Right ventricle myocardium inferior (tissue), 1 donor: Measurements from ENCODE around the gene HPSE2. TPM values are rescaled to one million over a fixed set of nuclear protein-coding genes. Genes with fewer than 3 reads are reported as not detected.
"Not testable (repeated sequence)": the region's sequence is repeated elsewhere in the genome, so short reads cannot be mapped to it uniquely, and the experiment has no call there.

Experiments used
- ATAC-seq: fragments of 200-7000 bp; cut with Tn5 transposase; one replicate; pipeline ENCODE4 v1.9.1; 2020; ENCODE audit warnings: mild to moderate bottlenecking, moderate library complexity
- DNase-seq: peaks from one replicate; pipeline ENCODE4 v3.0.0; 2021; ENCODE audit errors: missing footprints
- intact Hi-C: fragments of 100-400 bp; cut with DNase I; formaldehyde crosslinking; loops from one replicate; pipeline ENCODE4 v1.11.0; 2022
- total RNA-seq: library from RNA; stranded (reverse); fragmentation: NEBNext Ultra II Directional; extraction: Animal tissue kit (Norgen Biotek cat#: 25700); gene quantifications from one replicate; pipeline ENCODE4 v1.2.1, GENCODE V29; 2021
- donor health status: DM: no; HTN: yes; CAD: no; lungs with severe emphysema.

Gene HPSE2
- total RNA-seq, 1 donor from 2014 or later, result 0.14 TPM

DNA sequence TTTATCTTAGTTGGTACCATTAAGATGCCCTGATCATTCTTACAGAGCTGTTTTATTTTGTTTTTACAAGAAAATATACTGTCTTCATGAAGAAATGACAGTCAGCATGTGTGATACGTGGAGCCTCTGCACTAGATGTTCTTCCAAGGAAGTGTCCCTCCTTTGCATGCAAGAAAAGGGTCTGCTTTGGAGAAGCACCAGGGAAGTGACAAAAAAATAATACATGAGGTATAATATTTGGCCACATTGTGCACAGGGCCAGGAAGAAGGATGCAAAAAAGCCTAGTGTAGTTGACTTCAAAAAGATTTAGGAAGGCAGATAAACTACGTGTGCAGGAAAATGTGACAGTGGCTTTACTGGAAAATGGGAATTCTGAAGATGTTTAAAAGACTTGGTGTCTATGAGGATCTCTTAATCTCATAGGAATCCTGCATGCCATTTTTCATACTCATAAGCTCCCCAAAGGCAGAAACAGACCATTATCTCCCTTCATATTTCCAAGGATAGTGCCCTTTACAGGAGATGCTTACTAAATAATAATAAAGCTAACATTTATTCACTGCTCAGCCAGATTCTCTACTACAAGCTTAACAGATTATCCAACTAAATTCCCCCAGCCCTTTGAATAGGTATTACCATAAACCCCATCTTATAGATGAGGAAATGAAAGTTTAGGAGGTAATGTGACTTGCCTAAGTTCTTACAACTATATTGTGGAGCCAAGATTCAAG, 284.2 kb downstream of the HPSE2 start:
- intact Hi-C loops, result no loop called here
- DNase-seq (no peak), ATAC-seq (no peak)

DNA sequence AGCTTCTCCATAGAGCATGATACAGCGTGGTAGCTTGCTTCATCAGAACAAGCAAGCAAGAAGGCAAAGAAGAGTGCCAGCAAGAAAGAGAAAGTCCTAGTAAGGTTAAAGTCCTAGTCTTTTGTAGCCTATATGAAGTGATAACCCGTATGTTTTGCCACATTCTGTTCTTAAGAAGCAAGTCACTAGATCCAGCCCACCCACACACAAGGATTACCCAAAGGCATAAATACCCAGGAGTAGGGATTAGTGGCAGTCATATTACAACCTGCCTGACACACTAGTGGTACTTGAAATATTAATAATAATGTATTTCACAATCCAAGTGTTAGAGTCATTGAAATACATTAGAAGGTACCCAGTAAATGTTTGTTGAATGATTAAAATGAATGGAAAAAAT, 285.5 kb downstream of the HPSE2 start:
- DNase-seq (no peak), ATAC-seq (no peak)
- intact Hi-C loops, result no loop called here

DNA sequence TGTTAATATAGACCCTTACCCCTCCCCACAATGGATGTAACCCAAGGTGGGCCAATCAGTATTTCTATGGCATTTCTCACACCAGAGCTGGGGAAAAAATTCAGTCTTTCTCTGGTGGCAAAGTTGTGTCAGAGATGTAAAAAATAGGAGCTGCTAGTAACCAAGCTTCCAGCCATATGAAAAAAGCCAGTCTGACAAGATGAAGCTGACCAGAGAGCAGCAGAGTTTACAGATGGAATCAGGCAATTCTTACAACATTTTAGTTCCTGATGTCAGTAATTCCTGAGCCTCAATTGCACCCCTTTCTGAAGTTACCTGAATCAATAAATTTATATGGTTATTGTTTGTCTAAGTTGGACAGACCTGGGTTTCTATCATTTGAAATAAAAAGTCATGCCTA, 286.3 kb downstream of the HPSE2 start:
- intact Hi-C loops, result no loop called here
- no peak for DNase-seq
- no peak for ATAC-seq

DNA sequence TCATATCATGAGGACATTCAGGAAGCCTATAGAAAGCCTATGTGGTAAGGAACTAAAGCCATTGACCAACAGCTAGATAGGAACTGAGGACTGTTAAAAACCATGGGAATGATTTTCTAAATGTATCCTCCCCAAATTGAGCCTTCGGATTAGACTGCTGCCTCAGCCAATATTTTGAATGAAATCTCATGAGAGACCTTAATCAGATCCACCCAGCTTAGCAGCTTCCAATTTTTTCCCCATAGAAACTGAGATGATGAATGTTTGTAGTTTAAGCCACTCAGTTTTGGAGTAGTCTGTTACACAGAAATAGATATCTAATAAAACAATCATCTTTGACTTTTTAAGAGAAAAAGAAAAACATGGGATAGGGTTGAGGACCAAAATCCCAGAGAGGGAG, 292.0 kb downstream of the HPSE2 start:
- no peak for ATAC-seq
- no peak for DNase-seq
- intact Hi-C loops, result no loop called here

DNA sequence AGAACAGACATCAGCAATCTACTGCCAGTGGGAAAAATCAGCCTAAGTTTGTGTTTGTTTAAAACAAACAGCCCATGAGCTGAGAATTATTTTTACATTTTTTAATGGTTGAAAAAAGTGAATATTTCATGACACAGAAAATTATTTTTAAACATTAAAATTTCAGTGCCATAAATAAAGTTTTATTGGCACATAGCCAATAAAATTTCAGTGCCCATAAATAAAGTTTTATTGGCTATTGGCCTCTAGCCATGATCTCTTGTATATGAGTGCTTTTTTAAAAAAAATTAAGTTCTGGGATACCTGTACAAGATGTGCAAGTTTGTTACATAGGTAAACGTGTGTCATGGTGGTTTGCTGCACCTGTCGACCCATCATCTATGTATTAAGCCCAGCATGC, 305.9 kb downstream of the HPSE2 start:
- intact Hi-C loops, result no loop called here
- ATAC-seq, result no peak
- DNase-seq, result no peak

DNA sequence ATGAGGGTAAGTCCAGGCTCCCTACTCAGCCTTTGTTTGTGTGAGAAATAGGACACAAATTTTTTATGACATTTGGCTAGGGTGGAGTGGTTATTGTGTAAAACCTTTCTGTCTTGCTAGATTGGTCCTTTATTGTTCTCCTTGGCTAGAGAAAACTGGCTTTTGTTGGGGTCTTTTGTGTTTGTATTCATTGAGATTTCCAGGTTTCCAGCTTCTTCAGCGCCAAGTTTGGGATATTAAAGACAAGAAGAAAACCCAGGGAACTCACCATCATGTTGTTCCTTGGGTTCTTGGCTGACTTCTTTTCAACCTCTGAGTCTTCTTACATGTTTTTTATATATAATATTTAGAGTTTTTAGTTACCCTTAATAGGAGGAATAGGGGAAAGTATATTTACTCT, 310.0 kb downstream of the HPSE2 start:
- intact Hi-C loops, result no loop called here
- ATAC-seq, result no peak
- no peak for DNase-seq

DNA sequence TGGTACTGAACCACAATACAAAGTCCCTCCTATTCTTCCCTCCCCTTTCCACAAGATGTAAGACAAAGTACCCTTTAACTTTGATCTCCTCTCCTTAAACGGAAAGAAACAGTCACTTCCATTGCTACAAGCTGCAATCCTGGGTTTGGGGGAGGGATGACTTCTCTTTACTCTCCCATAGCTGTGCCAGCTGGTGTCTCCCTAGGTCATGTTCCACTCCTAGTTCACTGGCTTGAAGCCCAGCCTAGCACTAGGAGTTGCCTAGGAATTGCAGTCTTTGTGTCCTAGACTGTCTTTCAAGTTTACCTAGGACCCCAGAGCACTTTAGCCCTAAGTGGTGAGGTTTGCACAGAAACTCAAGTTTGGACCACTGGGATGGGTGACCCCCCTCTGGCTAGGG, 311.1 kb downstream of the HPSE2 start:
- ATAC-seq, result no peak

DNA sequence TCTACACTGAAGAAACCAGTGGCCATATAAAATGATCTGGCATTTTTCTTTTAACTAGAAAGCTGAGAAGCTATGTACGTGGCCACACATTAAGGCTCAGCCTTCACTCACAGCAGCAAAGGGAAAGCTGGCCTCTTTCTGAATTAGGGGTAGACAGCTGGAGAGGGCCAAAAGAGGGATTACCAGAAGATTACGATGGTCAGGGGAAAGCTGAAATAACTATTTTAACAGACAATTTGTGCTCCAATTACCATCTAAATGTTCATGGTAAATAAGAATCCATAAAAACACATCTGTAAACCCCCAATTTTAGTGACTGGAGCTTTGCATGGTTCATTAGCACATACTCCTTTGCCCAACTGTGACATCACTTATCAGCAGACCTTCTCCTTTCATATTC, 314.3 kb downstream of the HPSE2 start:
- intact Hi-C loops, result no loop called here
- no peak for ATAC-seq
- DNase-seq, result no peak

More for the DNA sequence above, 311.1 kb downstream of the HPSE2 start:
- intact Hi-C loops, result no loop called here
- DNase-seq, result no peak

DNA sequence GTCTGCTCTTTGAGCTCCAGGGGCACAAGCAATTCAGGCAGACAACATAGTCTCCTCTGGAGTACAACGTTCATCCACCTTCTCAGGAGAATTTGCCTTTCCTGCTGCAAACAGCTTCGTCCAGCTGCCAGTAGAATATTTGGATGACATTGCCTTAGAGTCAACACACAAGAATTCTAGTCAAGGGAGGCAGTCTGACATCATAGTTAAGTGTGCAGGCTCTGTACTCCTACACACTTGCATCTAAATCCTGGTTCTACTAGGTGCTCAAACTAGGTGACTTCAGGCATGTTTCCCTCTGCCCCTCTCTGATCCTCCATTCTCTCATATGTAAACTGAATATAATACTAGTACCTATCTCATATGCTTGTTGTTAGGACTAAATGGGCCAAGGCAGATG, 314.8 kb downstream of the HPSE2 start:
- DNase-seq (no peak), ATAC-seq (peak; percentile 50)
- intact Hi-C loops, result no loop called here

DNA sequence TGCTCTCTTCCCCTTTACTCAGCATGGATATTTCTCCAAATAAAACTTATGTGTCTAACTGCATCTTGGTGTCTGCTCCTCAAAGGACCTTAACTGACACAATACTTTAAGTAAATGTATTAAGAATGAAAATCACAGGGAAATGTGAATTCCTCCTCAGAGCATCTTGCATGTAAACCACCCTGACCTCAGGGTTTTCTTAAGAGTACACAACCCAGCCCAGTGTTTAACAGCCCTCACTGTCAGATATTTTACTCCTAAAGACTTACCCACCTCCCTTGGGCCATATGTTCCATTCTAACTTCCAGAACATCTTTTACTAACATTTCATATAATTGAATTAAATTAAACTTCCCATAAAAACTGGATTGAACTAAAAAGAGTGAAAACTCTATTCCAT, 315.3 kb downstream of the HPSE2 start:
- intact Hi-C loops, result no loop called here
- ATAC-seq, result no peak
- DNase-seq, result no peak

DNA sequence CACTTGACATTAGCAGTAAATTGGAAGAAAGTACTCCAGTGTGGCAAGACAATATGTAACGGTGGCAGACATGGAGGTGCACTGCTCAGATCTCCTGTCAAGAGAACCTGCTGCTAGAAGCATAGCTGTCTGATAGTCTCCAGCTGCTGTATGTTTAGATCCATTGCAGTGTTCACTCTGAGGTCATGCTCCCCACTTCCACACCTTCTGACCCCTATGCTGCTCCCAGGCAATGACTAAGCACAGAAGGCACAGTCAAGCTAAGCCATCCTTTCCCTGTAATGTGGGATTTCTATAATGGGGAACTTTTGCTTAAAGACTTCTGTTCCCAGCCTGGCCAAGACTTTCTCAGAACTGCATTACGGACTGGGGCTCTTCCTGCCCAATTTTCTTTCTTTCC, 315.8 kb downstream of the HPSE2 start:
- DNase-seq (no peak), ATAC-seq (no peak)
- intact Hi-C loops, result no loop called here

DNA sequence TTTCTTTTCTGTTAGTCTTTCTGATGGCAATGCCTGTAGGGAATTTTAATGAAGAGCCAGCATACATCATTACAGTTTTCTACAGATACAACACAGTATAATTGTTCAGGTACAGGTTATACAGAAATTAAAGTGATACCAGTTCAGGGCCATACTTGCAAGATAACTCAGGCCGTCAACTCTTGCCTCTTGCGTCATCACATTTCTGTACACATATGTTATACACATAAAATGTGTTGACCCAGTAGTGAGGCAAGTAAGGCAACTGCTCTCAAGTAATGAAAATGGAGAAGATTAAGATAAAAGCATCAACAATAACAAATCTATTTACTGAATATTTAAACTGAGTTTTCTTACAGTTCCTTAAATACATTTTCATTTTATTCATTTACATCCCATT, 317.8 kb downstream of the HPSE2 start:
- intact Hi-C loops, result no loop called here
- no peak for ATAC-seq
- DNase-seq, result no peak

DNA sequence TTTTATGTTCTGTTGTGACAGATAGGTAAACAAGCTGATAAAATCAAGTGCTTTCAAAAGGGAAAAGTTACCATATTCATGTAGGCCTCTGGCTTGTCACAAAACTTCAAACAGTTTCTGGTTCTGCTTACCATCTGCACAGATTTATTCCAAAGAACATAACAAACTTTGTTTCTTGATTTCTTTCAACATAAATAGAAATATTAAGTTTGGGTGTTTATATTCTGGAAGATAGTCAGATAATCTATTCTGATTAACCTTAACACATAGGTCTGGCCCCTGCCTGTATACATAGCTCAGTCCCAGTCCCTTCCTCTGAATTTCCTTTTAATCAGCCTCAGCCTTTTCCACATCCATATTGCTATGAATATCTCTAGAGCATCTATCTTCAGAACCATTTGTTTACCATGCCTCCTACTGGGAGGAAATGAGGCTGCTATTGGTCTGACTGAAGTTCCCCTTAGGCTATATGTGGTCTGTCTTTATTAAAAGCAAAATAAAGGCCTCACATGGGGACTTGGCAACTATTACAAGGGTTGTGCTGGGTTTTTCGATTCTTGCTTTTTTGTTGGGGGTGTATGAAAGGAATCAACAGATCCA, 319.0 kb downstream of the HPSE2 start:
- DNase-seq (no peak), ATAC-seq (no peak)
- intact Hi-C loops, result no loop called here

DNA sequence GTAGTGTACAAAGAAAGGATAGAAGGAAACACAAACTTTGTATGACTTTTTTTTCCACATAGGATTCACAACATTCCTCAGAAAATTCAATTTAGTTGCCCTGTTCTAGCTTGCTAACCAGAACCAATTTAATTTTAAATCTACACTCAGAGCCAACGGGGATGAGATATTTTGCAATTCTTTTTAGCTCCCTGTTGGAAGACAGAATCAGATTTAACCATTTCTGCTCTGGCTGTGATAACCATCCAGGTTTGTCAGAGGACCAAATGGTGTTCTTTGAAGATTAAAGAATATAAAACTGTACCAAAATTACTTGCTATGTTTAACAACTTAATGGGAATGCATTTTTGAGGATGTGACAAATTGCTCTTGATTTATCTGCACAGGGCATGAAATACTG, 319.7 kb downstream of the HPSE2 start:
- intact Hi-C loops, result no loop called here
- DNase-seq (no peak), ATAC-seq (no peak)

DNA sequence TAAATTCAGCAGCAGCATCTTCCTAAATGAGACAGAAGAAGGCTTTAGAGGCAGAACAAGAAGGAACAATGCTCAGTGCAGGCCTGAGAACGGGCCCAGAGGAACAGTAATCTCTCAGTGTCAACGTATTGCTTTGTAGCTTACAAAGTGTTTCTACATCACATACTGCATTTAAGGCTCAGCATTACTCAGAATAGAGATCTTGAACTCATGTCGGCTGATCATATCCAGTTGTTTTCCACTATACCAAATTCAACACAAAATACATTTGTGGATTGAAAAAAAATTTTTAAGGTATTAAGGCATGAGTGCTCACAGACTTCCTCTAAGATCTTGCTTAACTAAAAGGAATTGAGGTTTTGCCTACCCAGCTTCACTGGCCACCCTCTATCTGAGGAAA, 325.1 kb downstream of the HPSE2 start:
- ATAC-seq (no peak), DNase-seq (no peak)
- intact Hi-C loops, result no loop called here

DNA sequence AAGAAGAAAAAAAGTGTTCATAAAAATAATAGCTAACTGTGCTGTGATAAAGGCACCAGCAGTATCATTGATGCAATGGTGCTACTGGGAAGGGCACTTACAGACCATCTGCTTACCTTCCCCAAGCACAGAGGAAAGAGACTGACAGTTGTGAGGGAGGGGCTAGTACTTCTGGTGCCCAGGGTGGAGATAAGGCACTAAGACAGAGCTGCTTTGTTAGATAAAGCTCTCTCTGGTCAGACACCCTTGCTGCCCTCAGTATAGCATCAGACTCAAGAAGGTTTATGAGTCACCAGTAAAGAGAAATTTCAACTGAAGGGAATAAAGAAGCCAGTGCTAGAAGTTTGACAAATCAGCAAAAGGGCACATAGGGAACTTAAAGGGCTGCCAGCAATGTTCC, 325.6 kb downstream of the HPSE2 start:
- DNase-seq, result no peak
- intact Hi-C loops, result no loop called here
- ATAC-seq, result no peak

DNA sequence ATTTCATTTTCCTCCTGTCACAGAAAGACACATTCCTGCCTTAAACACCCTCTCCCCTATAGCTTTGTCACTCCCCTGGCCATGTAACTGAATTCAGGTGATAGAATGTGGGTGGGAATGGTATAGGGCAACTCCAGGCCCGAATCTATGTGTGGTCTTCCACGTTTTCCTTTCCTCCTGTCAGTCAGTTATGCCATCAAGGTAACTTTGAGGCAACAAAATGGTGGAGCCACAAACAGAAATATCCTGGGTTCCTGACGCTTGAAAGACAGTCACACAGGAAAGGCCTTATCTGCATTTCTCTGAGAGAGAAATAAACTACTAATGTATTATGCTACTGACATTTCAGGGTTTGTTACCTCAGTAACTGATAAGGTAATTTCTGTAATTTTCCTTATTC, 326.8 kb downstream of the HPSE2 start:
- intact Hi-C loops, result no loop called here
- DNase-seq (no peak), ATAC-seq (no peak)

DNA sequence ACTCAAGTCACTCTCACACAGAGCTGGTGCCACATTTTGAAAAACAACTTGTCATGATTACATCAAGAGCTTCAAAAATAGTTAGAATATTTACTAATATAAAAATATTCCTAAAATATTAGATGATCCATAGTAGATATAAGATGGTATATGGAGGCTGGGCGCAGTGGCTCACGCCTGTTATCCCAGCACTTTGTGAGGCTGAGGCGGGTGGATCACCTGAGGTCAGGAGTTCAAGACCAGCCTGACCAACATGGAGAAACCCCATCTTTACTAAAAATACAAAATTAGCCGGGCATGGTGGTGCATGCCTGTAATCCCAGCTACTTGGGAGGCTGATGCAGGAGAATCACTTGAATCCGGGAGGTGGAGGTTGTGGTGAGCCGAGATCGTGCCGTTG, 327.4 kb downstream of the HPSE2 start:
- ATAC-seq, DNase-seq, intact Hi-C loops: not testable (repeated sequence)

DNA sequence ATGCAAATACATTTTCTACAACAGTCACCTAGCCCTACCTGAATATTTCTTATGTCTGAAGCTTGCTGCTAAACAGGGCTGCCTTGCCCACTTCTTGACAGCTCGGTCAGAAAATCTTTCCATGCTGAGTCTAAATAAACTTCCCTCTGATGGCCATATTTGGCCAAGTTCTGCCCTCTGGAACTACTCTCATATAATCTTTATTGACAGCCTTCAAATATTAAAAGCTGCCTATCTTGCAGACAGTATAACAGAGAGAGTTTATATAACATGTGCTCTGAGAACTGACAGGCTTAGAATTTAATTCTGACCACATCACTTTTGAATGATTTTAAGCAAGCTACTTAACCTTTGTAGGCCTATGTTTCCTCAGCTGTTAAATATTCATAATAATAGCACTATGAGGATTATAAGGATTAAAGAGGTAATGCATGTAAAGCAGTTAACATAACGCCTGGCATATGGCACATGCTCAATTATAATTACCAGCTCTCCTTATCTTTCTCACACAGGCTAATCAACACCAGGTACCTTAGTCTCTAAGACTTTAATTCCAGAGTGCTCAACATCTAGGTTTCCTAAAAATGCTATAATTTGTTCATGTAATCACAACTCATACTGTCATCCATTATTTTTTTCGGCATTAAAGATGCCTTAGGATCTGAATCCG, 334.1 kb downstream of the HPSE2 start:
- intact Hi-C loops, result no loop called here
- no peak for DNase-seq
- ATAC-seq, result no peak

DNA sequence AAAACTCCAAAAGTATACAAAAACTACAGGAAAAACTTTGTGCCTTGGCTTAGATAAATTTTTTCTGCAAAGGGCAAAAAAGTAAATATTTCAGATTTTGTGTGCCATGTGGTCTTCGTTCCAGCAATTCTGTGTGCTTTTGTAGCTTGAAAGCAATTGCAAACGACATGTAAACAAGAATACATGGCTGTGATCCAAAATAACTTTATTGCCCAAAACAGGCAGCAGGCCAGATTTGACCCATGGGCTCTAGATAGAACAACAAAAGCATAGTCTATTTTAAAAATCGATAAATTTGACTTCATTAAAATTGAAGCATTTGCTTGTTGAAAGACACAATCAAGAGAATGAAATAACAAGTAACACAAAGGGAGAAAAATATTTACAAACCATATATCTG, 336.6 kb downstream of the HPSE2 start:
- ATAC-seq (no peak), DNase-seq (no peak)
- intact Hi-C loops, result no loop called here
